HCT116 (cell line): ENCODE measurements around the gene VSNL1. TPM values are rescaled to one million over a fixed set of nuclear protein-coding genes. Genes with fewer than 3 reads are reported as not detected.
"Not testable (repeated sequence)": the region's sequence is repeated elsewhere in the genome, so short reads cannot be mapped to it uniquely, and the experiment has no call there.

ENCODE experiments used
- ATAC-seq: fragments of 200-7000 bp; cut with Tn5 transposase; 2 replicates; pipeline ENCODE4 v1.9.1; 2020; ENCODE audit warnings: mild to moderate bottlenecking, moderate library complexity
- BruUV-seq: library from RNA; stranded (reverse); fragments of 400-500 nt; replicated peaks from 2 replicates; lab custom pipeline; 2021; lab: Mats Ljungman, UMichigan
- CTCF ChIA-PET: fragments of 300-600 bp; sonication (Branson Sonifier 250); formaldehyde crosslinking; loops from one replicate; lab custom pipeline; 2021; ENCODE audit warnings: antibody characterized with exemption; lab: Charles Lee
- POLR2A ChIA-PET: fragments of 300-600, 350-600 bp; sonication (Branson Sonifier 250); formaldehyde crosslinking; loops from one replicate; lab custom pipeline; 2021; ENCODE audit warnings: antibody characterized with exemption; lab: Charles Lee
- RAD21 ChIA-PET, 2 experiments: fragments of 300-600 bp; sonication (Branson Sonifier 250); formaldehyde crosslinking; loops; one replicate each; lab custom pipeline; 2023; ENCODE audit warnings: low total read pairs in 2 of 2; ENCODE audit not compliant: uncharacterized antibody in 2 of 2, unreplicated experiment in 2 of 2, low non-redundant PET in 1 of 2; lab: Charles Lee
- DNase-seq: peaks from one replicate; pipeline ENCODE4 v3.0.0-alpha.2; 2010; ENCODE audit warnings: low read depth, low spot score
- H2AFZ ChIP-seq: fragments of 200-600 bp; shearing (Covaris generic), sonication (generic); 2 replicates; pipeline ENCODE4 v1.6.1; 2017; ENCODE audit warnings: low read depth, mixed run types, mixed read lengths, antibody characterized with exemption, low read length; ENCODE audit not compliant: poor library complexity, severe bottlenecking
- H3K27ac ChIP-seq: 2 replicates; pipeline ENCODE4 v1.5.1; 2012; ENCODE audit warnings: low read depth, low read length
- H3K27me3 ChIP-seq: fragments of 200-600 bp; sonication (generic); 2 replicates; pipeline ENCODE4 v1.6.1; 2016; ENCODE audit warnings: mixed run types, low read length, mixed read lengths; ENCODE audit not compliant: insufficient read depth
- H3K36me3 ChIP-seq, 2 experiments: fragments of 200-500 bp in 1 of 2; fragments of 200-600 bp in 1 of 2; sonication (Bioruptor generic) in 1 of 2; sonication (generic) in 1 of 2; 2 replicates each; pipeline versions ENCODE4 v1.5.1 to v1.6.1; 2014 to 2016; ENCODE audit warnings: low read length in 2 of 2, inconsistent platforms in 1 of 2, mixed read lengths in 1 of 2, mixed run types in 1 of 2; ENCODE audit not compliant: insufficient read depth in 2 of 2, control insufficient read depth in 1 of 2
- H3K4me1 ChIP-seq, 2 experiments: fragments of 200-600 bp in 1 of 2; sonication (generic) in 1 of 2; 2 replicates each; pipeline versions ENCODE4 v1.5.1 to v1.6.1; 2012 to 2017; ENCODE audit warnings: low read length in 2 of 2, inconsistent platforms in 1 of 2, mild to moderate bottlenecking in 1 of 2, mixed read lengths in 1 of 2, mixed run types in 1 of 2, moderate library complexity in 1 of 2; ENCODE audit not compliant: insufficient read depth in 2 of 2, control insufficient read depth in 1 of 2
- H3K4me2 ChIP-seq: fragments of 200-600 bp; sonication (generic); 2 replicates; pipeline ENCODE4 v1.6.1; 2017; ENCODE audit warnings: mixed run types, low read length, mixed read lengths
- H3K4me3 ChIP-seq, 2 experiments: fragments of 200-600 bp in 1 of 2; sonication (generic) in 1 of 2; replicated peaks in 1 of 2; 2 replicates each; pipeline ENCODE4 v1.5.1; 2011 to 2016; ENCODE audit warnings: low read length in 2 of 2, control low read depth in 1 of 2, low read depth in 1 of 2, mild to moderate bottlenecking in 1 of 2, mixed read lengths in 1 of 2, mixed run types in 1 of 2
- H3K79me2 ChIP-seq: fragments of 200-600 bp; sonication (generic); 2 replicates; pipeline ENCODE4 v1.6.1; 2017; ENCODE audit warnings: mild to moderate bottlenecking, mixed run types, low read length, moderate library complexity, mixed read lengths; ENCODE audit not compliant: insufficient read depth
- H3K9ac ChIP-seq: fragments of 200-600 bp; sonication (generic); 2 replicates; pipeline ENCODE4 v1.6.1; 2016; ENCODE audit warnings: low read length, mixed read lengths
- H3K9me2 ChIP-seq: fragments of 200-600 bp; sonication (generic), shearing (Covaris generic); 2 replicates; pipeline ENCODE4 v1.6.1; 2017; ENCODE audit warnings: mixed run types, mild to moderate bottlenecking, moderate library complexity; ENCODE audit not compliant: insufficient read depth
- H3K9me3 ChIP-seq, 2 experiments: fragments of 200-500 bp in 1 of 2; fragments of 200-600 bp in 1 of 2; sonication (Bioruptor generic) in 1 of 2; sonication (generic) in 1 of 2; 2 replicates each; pipeline ENCODE4 v1.6.1; 2014 to 2017; ENCODE audit warnings: low read length in 2 of 2, mixed read lengths in 2 of 2, inconsistent platforms in 1 of 2, low read depth in 1 of 2, mild to moderate bottlenecking in 1 of 2, mixed run types in 1 of 2, moderate library complexity in 1 of 2; ENCODE audit not compliant: control insufficient read depth in 1 of 2, insufficient read depth in 1 of 2
- H4K20me1 ChIP-seq: fragments of 200-600 bp; sonication (generic), shearing (Covaris generic); 2 replicates; pipeline ENCODE4 v1.6.1; 2017; ENCODE audit warnings: mixed run types, mild to moderate bottlenecking, moderate library complexity; ENCODE audit not compliant: insufficient read depth
- CEBPB ChIP-seq: IDR thresholded peaks from 2 replicates; pipeline ENCODE4 v1.6.1; 2012; ENCODE audit warnings: low read depth
- CTCF ChIP-seq, 3 experiments: fragments of 200-600 bp in 1 of 3; sonication (generic) in 1 of 3; IDR thresholded peaks in 2 of 3; conservative IDR thresholded peaks in 1 of 3; 2 replicates each; pipeline ENCODE4 v1.5.1; 2012 to 2017; ENCODE audit warnings: low read depth in 2 of 3, low read length in 2 of 3, antibody characterized with exemption in 1 of 3, borderline replicate concordance in 1 of 3, control low read depth in 1 of 3, mild to moderate bottlenecking in 1 of 3, mixed read lengths in 1 of 3, mixed run types in 1 of 3, moderate library complexity in 1 of 3; ENCODE audit not compliant: insufficient read depth in 1 of 3
- EZH2 ChIP-seq: fragments of 200-600 bp; sonication (generic); IDR thresholded peaks from 2 replicates; pipeline ENCODE4 v1.6.1; 2017; ENCODE audit warnings: antibody characterized with exemption, mixed run types
- EZH2phosphoT487 ChIP-seq: fragments of 200-600 bp; IDR thresholded peaks from 2 replicates; pipeline ENCODE4 v1.6.1; 2018; ENCODE audit warnings: antibody characterized with exemption, borderline replicate concordance
- FOSL1 ChIP-seq: IDR thresholded peaks from 2 replicates; pipeline ENCODE4 v1.6.1; 2012; ENCODE audit warnings: low read depth
- REST ChIP-seq: IDR thresholded peaks from 2 replicates; pipeline ENCODE4 v1.6.1; 2012; ENCODE audit warnings: low read depth
- intact Hi-C: fragments of 100-400 bp; cut with micrococcal nuclease; formaldehyde crosslinking; loops from 2 replicates; pipeline ENCODE4 v1.10.0; 2022
- total RNA-seq: library from RNA; stranded (reverse); gene quantifications from one replicate; pipeline ENCODE4 v1.2.1, GENCODE V29; 2021; ENCODE audit not compliant: unreplicated experiment

The VSNL1 gene
- total RNA-seq, 1 experiment from 2014 or later = 4.6 TPM

GRCh38 chr2:17558878-17559277 lies 18.4 kb downstream of the VSNL1 start:
- Histone ChIP-seq H3K4me1 (no peaks in the 10 kb centered on the region; a peak in 1 of 4 replicates), H3K9ac (no peak overlapping the region), H3K27ac (no peak overlapping the region), H4K20me1 (no peaks in the 10 kb centered on the region), H3K4me2 (no peak overlapping the region), H3K36me3 (no peaks in the 10 kb centered on the region)
- CTCF ChIA-PET = no interaction called here
- no peak for TF ChIP-seq EZH2
- TF ChIP-seq, all 23 proteins: peak for 0
- Histone ChIP-seq H3K27me3 (no peaks in the 10 kb centered on the region), H3K9me2 (no peaks in the 10 kb centered on the region), H3K79me2 (no peaks in the 10 kb centered on the region), H3K9me3 (no peaks in the 10 kb centered on the region), H2AFZ (no peak overlapping the region), H3K4me3 (no peak overlapping the region)
- POLR2A ChIA-PET = no interaction called here
- no TSS peak for BruUV-seq
- RAD21 ChIA-PET = no interaction called here
- intact Hi-C loops = no loop called here
- ATAC-seq (no peak), DNase-seq (no peak)

- H3K4me3 ChIP-seq, H3K9ac ChIP-seq, H3K4me1 ChIP-seq, DNase-seq, H3K4me2 ChIP-seq, CTCF ChIA-PET, H2AFZ ChIP-seq, RAD21 ChIA-PET, H3K36me3 ChIP-seq, POLR2A ChIA-PET, intact Hi-C loops, H3K27ac ChIP-seq, H4K20me1 ChIP-seq, H3K79me2 ChIP-seq, ATAC-seq, BruUV-seq, H3K9me3 ChIP-seq, H3K27me3 ChIP-seq, H3K9me2 ChIP-seq: not testable (repeated sequence)
These were observed 25.2 kb downstream of the VSNL1 start for GRCh38 chr2:17565726-17566125.

GRCh38 chr2:17571681-17572080 lies 31.2 kb downstream of the VSNL1 start:
- Histone ChIP-seq H3K27me3 (no peaks in the 10 kb centered on the region), H3K4me1 (peaks cover 0 to 8% of the 10 kb centered on the region in 2 experiments; a peak in 1 of 4 replicates), H3K9me2 (no peaks in the 10 kb centered on the region), H3K36me3 (no peaks in the 10 kb centered on the region), H3K9me3 (no peaks in the 10 kb centered on the region), H3K4me3 (no peak overlapping the region), H2AFZ (no peak overlapping the region), H3K9ac (no peak overlapping the region), H3K27ac (no peak overlapping the region), H3K79me2 (no peaks in the 10 kb centered on the region), H3K4me2 (no peak overlapping the region), H4K20me1 (no peaks in the 10 kb centered on the region)
- RAD21 ChIA-PET = no interaction called here
- CTCF ChIA-PET = no interaction called here
- ATAC-seq (no peak), DNase-seq (no peak)
- intact Hi-C loops = loop anchor here (2.0 kb wide), 2 partner anchors 101 to 797 kb away; no protein-coding TSS in a partner anchor
- POLR2A ChIA-PET = no interaction called here
- TF ChIP-seq CEBPB (no peak), EZH2phosphoT487 (no peak), FOSL1 (no peak), REST (no peak), CTCF (IDR thresholded peaks at IDR 0.05 in 2 of 3, conservative IDR thresholded peaks at IDR 0.05 in 1 of 3; ENCODE audit: borderline replicate concordance in 1 of 3, insufficient read depth in 1 of 3, low read depth in 2 of 3, low read length in 2 of 3) (no peak)
- BruUV-seq = no TSS peak
